Osteoblast (primary cell): ENCODE measurements around the gene C20orf204. TPM values are rescaled to one million over a fixed set of nuclear protein-coding genes. Genes with fewer than 3 reads are reported as not detected.

ENCODE experiments used
- DNase-seq: peaks from one replicate; pipeline ENCODE4 v3.0.0; 2011; ENCODE audit warnings: low spot score, mixed read lengths; ENCODE audit not compliant: insufficient read length; ENCODE audit errors: missing footprints
- H2AFZ ChIP-seq: 2 replicates; pipeline ENCODE4 v1.6.0; 2011; ENCODE audit warnings: mild to moderate bottlenecking, low read length
- H3K27ac ChIP-seq: 2 replicates; pipeline ENCODE4 v1.5.1; 2011; ENCODE audit warnings: mild to moderate bottlenecking, low read depth, low read length, moderate library complexity
- H3K27me3 ChIP-seq: 2 replicates; pipeline ENCODE4 v1.6.0; 2012; ENCODE audit warnings: mild to moderate bottlenecking, control low read depth, inconsistent platforms, low read length, moderate library complexity; ENCODE audit not compliant: insufficient read depth
- H3K36me3 ChIP-seq: 2 replicates; pipeline ENCODE4 v1.5.1; 2011; ENCODE audit warnings: mild to moderate bottlenecking, low read length, control low read depth, moderate library complexity; ENCODE audit not compliant: insufficient read depth
- H3K4me1 ChIP-seq: 2 replicates; pipeline ENCODE4 v1.5.1; 2011; ENCODE audit warnings: mild to moderate bottlenecking, low read length, control low read depth, moderate library complexity; ENCODE audit not compliant: insufficient read depth
- H3K4me2 ChIP-seq: 2 replicates; pipeline ENCODE4 v1.6.0; 2011; ENCODE audit warnings: mild to moderate bottlenecking, low read length; ENCODE audit not compliant: insufficient read depth
- H3K4me3 ChIP-seq: fragments of 200-600 bp; sonication (generic); 3 replicates; pipeline ENCODE4 v1.5.1; 2012; ENCODE audit warnings: mild to moderate bottlenecking, low read length, inconsistent platforms; ENCODE audit not compliant: insufficient read depth
- H3K79me2 ChIP-seq: 2 replicates; pipeline ENCODE4 v1.6.0; 2012; ENCODE audit warnings: mild to moderate bottlenecking, low read length, control low read depth, inconsistent platforms; ENCODE audit not compliant: insufficient read depth
- H3K9me3 ChIP-seq: 2 replicates; pipeline ENCODE4 v1.5.1; 2011; ENCODE audit warnings: low read depth, low read length, control low read depth
- H4K20me1 ChIP-seq: 2 replicates; pipeline ENCODE4 v1.6.0; 2012; ENCODE audit warnings: mild to moderate bottlenecking, low read length, control low read depth; ENCODE audit not compliant: insufficient read depth
- total RNA-seq: library from RNA; depleted of rRNA; stranded (reverse); fragments of >200 nt; gene quantifications from 2 replicates; pipeline ENCODE4 v1.2.3, GENCODE V29; 2012
- TF ChIP-seq, protein P1 (sequence below): IDR thresholded peaks from 2 replicates; pipeline ENCODE4 v1.5.1; 2011; ENCODE audit warnings: mild to moderate bottlenecking, low read depth, low read length, moderate library complexity; ENCODE audit errors: extremely low read depth

Gene C20orf204
- total RNA-seq, 1 donor: 1.1 TPM

DNA sequence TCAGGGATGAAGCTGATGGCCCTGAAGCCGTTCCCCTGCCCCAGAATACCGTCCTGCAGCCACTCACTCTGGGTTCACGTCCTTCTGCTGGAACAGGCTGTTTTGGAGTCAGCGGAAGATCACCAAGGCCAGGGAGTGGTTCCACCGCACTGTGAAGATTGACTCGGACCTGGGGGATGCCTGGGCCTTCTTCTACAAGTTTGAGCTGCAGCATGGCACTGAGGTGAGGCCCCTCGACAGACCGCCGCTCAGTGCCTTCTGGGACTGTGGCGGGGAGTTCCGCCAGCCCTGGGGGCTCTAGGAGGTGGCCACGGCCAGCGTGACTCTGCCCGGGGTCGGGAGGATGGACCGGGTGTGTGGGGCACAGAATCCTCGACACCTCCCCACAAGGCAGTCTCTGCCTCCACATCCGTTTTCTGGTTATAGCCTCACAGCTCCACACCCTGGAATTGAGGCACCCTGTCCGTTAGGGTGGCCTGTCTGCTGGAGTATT is 4.1 kb upstream of the C20orf204 start:
- H3K9me3 ChIP-seq: no peaks in the 10 kb centered on the region
- no peak for DNase-seq
- no peaks in the 10 kb centered on the region for H3K79me2 ChIP-seq
- no peak overlapping the region for H3K4me3 ChIP-seq
- H4K20me1 ChIP-seq: peaks cover 23% of the 10 kb centered on the region
- H3K27ac ChIP-seq: no peak overlapping the region
- H3K27me3 ChIP-seq: peaks cover 1% of the 10 kb centered on the region
- H3K4me1 ChIP-seq: no peaks in the 10 kb centered on the region
- no peak overlapping the region for H3K4me2 ChIP-seq
- TF ChIP-seq, protein P1, sequence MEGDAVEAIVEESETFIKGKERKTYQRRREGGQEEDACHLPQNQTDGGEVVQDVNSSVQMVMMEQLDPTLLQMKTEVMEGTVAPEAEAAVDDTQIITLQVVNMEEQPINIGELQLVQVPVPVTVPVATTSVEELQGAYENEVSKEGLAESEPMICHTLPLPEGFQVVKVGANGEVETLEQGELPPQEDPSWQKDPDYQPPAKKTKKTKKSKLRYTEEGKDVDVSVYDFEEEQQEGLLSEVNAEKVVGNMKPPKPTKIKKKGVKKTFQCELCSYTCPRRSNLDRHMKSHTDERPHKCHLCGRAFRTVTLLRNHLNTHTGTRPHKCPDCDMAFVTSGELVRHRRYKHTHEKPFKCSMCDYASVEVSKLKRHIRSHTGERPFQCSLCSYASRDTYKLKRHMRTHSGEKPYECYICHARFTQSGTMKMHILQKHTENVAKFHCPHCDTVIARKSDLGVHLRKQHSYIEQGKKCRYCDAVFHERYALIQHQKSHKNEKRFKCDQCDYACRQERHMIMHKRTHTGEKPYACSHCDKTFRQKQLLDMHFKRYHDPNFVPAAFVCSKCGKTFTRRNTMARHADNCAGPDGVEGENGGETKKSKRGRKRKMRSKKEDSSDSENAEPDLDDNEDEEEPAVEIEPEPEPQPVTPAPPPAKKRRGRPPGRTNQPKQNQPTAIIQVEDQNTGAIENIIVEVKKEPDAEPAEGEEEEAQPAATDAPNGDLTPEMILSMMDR: no peak
- H3K36me3 ChIP-seq: peaks cover 51% of the 10 kb centered on the region
- no peak overlapping the region for H2AFZ ChIP-seq

DNA sequence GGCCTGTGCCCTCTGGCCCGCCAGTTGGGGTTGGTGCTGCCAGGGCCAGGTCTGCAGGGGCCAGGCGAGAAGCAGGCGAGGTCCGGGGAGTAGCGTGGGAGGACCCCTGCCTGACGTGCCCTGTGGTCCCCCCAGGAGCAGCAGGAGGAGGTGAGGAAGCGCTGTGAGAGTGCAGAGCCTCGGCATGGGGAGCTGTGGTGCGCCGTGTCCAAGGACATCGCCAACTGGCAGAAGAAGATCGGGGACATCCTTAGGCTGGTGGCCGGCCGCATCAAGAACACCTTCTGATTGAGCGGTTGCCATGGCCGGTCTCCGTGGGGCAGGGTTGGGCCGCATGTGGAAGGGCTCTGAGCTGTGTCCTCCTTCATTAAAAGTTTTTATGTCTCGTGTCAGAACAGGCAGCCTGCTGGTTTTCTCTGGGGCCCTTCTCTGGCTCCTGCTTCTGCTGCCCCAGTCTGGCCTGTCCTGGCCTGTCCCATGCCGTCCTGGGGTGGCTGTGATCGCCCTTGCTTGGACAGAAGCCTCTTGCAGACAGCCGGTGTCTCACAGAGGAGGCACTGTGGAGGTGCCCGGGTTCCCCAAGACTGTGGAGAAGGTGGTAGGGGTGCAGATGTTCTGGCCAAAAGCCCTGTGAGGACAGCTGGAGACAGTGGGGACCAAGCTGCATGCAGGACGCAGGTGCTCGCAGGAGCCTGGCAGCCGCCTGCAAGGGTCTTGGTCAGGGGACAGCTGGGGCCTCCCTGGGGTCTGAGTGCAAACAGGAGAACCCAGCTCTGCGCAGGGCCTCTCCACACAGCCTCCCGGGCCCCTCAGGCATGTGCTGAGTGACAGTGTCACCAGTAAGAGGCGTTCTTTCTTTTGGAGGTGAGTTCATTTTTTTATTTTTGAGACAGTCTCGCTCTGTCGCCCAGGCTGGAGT is 3.0 kb upstream of the C20orf204 start:
- TF ChIP-seq, protein P1: no peak
- H4K20me1 ChIP-seq: peaks cover 22% of the 10 kb centered on the region

DNA sequence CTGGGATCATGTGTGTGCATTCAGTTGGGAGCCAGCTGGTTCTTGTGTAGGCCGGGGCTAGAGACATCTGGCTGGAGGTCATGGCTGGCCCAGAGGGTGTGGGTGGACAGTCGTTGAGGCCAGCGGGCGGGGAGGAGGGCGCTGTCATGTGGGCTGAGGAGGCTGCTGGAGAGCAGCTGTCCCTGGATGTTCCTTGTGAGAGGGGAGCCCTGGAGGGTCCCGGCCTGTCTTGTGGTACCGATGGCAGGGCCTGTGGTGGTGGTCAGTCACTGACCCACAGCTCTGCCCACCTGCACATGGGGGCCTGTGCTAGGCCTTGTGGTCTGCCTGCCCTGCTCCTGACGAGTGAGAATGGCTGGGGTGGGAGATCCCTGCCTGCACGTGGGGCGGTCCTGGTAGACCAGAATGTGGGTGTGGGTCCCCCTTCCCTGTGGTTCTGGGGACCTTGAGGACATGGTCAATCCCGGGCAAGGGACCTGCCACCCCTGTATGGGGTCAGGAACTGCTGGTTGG is 1.9 kb upstream of the C20orf204 start:
- no peak overlapping the region for H2AFZ ChIP-seq
- TF ChIP-seq, protein P1: no peak
- H3K4me2 ChIP-seq: no peak overlapping the region
- H3K79me2 ChIP-seq: no peaks in the 10 kb centered on the region
- DNase-seq: no peak
- H3K36me3 ChIP-seq: peaks cover 37% of the 10 kb centered on the region
- H3K27ac ChIP-seq: no peak overlapping the region
- no peaks in the 10 kb centered on the region for H3K4me1 ChIP-seq
- no peak overlapping the region for H3K4me3 ChIP-seq
- H3K27me3 ChIP-seq: peaks cover 15% of the 10 kb centered on the region
- H4K20me1 ChIP-seq: peaks cover 20% of the 10 kb centered on the region
- H3K9me3 ChIP-seq: no peaks in the 10 kb centered on the region

More for the DNA sequence above, 3.0 kb upstream of the C20orf204 start:
- peaks cover 40% of the 10 kb centered on the region for H3K36me3 ChIP-seq
- no peak for DNase-seq
- H3K4me3 ChIP-seq: no peak overlapping the region
- no peak overlapping the region for H3K27ac ChIP-seq
- no peak overlapping the region for H2AFZ ChIP-seq
- H3K4me2 ChIP-seq: no peak overlapping the region
- H3K79me2 ChIP-seq: no peaks in the 10 kb centered on the region
- H3K27me3 ChIP-seq: peaks cover 11% of the 10 kb centered on the region
- no peaks in the 10 kb centered on the region for H3K9me3 ChIP-seq
- H3K4me1 ChIP-seq: no peaks in the 10 kb centered on the region
